GM19468 (cell line): ENCODE data around the gene ABCA12.

Experiments
- ATAC-seq: cut with Tn5 transposase; IDR thresholded peaks from one replicate; pipeline ENCODE4 v1.9.1; 2021; ENCODE audit warnings: mild to moderate bottlenecking, moderate library complexity, moderate number of reproducible peaks; ENCODE audit not compliant: unreplicated experiment; ENCODE audit errors: extremely low read depth

Gene ABCA12

DNA sequence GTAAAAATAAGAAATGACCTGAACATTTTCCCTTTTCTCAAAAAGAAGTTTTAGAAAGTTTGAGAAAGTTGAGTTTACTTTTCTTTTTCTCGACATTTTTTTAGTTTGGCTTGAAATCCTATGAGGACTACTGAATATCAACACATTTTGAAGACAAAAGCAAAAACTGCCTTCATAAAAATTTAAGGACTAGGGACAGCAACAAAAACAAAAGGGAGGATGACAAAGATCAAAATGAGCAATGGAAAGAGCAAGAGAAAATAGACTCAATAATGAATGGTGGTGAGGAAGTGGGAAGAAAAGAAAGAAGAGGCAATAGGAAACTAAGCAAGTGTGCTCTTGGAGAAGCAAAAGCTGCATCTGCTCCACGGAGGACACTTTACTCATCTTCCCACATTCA is 82.5 kb downstream of the ABCA12 start:
- ATAC-seq: no peak

DNA sequence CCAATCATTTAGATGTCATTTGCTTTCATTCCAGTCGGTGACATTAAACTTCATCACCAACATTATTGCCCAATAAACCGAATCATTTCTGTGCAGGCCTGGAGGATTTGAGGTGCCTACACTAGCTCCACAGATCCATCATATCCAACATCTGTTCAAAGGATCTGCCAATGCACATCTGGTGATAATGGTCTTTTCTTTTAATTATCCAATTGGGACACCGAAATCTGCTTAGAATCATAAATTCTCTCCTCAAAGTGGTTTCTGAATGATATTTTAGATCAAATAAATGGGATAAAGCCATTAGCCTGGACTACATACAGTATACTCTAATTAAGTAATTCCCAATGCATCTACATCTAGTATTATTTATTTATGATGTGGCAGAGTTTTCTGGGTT is 85.6 kb downstream of the ABCA12 start:
- no peak for ATAC-seq

DNA sequence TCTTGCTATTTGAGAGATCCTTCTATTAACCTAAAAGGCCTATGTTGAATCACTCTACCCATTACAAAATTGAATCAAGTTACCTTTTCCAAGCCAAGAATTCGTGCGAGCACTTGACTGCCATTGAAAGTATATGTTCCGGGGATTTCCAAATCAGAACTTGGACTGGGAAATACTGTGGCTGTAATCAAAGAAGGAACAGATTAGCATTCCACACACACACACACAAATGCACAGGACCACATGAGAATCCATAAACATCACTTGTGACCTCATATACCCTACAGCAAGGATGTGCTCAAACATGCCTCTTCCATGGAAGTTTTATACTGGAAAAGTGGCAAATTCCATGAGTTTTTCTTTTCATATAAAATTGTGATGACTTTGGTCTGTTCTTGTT is 86.0 kb downstream of the ABCA12 start:
- no peak for ATAC-seq

DNA sequence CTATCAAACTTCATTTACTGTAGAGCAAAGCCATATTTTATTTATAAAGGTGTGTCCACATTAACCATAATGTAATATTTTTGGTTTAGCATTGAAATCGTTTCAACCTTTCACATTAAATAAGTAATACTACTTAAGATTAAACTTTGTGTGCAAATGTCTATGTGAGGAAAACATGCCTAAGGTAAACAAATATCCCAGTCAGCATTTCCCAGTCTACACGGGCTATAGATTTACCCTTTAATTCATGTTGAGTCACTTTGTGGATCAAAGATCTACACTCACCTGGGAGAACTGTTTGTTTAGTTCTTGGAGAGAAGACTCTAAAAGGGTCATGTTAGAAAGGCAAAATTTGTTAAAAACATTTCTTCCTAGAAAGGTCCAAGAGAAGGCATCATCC is 89.1 kb downstream of the ABCA12 start:
- no peak for ATAC-seq

DNA sequence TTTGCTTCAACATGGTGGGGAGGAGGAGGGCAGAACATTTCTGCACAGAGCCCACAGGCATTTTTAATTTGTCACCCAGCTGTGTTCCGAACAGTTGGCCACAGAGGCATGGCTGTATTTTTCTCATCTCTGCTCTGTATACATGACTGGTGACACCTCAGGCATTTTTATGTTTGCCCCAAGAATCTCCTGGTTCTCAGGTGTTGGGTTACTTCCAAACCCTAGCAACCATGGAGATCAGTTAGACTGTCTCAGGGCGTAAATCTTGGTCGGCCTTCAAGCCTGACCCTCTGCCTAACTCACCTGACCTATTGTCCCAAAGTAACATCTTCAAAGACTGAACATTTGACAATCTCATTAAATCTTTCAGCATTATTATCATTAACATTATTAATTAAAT is 100.0 kb downstream of the ABCA12 start:
- no peak for ATAC-seq

DNA sequence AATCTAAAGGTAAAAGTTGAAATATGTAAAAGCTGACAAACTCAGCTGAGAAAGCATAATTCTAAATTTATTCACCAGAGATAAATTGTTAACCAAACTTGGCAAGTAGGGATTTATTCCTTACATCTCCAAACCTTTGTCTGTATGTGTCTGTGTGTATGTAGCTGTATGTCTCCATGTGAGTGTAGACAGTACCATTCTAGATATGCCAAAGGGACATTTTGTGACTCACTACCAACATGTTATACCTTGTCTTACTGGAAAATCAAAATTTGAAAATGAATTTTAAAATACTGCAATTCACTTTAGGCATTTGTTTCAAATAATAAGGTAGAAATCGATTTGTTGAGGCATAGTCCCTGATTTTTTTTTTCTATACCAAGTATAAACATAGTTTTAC is 102.1 kb downstream of the ABCA12 start:
- ATAC-seq: no peak

DNA sequence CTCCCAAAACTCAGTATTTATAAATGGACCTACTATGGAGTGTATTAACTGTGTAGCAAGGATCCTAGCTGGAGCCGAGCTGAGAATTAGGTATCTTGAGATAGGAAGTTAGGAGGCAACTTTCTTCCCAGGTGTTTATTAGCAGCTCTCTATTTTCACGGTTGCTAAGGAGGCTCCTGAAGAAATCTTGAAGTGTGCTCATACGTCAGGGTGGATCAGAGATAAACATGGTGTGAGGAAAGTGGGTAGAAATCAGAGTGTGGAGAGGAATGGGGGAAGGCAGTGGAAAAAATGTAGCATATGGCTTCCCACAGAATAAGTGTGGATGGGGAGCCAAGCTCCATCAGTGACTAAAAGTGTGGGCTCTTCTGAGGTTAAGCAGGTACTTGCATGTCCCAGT is 104.3 kb downstream of the ABCA12 start:
- ATAC-seq: no peak

DNA sequence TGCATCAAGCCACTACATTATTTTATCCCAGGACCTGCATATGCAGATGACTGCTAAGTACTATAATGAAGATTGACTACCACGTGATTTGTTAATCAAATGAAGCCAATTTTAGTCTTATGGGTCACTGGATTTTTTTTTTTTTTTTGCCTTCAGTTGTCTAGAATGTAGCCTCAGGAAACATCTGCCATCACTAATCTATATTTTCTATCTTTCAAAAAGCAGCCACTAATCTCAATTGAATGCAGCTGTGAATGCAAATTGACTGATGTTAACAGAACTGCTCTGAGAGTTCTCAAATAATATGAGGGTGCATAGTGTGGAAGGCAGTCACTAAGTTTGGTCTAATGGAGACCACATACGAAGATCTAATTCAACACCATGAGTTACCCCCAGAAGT is 106.3 kb downstream of the ABCA12 start:
- peak; percentile 24 for ATAC-seq

DNA sequence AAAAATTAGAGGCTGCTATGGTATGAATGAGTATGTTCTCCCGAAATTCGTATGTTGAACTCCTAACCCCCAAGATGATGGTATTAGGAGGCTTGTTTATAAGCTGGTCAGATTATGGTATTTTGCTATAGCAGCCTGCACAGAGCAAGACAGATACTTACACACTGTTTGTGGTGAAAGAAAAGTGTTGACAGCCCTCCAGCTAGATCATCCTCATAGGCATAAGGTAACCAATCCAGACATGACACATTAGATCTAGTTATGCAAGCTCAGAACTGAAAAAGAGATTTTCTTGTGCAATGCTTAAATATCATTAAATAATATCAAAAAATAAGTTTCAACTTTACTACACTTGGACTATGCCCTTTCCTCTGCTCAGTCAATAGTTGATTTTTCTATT is 107.1 kb downstream of the ABCA12 start:
- no peak for ATAC-seq

DNA sequence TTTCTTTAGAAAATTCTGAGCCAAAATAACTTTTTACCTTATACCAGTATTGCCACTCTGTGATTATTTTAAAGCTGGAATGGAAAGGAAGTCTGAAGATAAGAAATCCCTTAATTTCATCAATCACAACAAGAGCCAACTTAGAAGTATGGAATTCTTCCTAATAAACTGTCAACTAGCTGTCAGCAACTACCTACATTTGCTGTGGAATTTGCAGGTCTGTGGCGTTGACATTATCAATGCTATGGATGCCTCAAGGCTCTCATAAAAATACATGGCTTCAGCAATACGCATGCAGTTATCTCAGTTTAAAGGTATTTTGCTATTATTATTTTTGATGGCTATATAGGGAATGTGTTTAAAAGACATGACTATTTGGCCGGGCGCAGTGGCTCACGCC is 108.5 kb downstream of the ABCA12 start:
- no peak for ATAC-seq

DNA sequence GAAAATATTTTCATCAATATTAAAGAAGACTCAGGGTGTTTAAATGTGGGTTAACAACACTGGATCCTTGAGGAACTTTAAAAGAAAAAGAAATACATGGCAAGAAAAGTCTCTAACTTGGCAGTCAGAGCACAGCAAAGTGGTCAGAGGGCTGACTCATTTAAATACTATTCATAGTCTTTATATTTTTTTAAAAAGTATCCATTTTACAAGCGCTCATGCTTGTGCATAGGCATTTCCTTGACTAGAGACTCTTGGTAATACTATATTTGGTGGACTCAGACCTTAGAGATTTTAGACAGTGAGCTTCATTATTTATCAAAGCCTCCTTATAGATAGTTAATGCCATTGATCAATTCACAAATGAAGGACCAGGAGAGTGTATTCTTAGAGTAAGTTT is 110.2 kb downstream of the ABCA12 start:
- ATAC-seq: no peak

DNA sequence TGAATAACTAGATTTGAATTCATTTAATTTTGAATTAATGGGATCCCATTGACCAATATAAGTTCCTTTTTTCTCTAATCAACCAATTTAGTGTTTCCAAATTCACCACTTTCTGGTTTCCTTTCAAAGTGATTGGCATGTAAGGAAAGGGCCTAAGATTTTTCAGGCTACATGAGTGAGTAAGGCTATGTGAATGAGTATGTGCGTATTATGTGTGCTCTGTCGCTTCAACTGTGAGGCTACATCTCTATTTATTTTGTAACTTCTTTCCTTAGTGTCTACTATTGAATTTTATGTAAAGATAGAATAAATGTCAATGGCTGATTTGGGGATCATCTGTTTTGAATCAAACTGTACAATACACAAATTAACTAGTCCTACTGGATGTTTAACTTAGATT is 110.6 kb downstream of the ABCA12 start:
- no peak for ATAC-seq

DNA sequence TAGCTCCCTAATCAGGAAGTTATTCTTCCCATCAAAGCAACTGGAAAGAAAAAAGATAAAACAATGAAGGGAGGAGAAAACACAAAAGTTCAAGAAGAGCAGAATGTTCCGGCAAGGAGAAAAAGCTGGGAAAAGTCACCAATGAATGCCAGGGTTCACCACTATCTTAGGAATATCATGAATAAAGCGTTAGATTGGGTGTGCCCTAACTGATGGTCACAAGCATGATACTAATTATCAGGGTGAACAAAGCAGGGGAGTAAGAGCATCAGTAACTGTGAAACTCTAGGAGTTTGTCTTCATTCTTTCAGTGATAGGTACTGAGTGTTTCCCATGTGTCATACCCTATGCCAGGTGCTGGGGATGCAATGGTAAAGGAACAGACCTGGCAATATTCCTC is 115.5 kb downstream of the ABCA12 start:
- ATAC-seq: no peak

DNA sequence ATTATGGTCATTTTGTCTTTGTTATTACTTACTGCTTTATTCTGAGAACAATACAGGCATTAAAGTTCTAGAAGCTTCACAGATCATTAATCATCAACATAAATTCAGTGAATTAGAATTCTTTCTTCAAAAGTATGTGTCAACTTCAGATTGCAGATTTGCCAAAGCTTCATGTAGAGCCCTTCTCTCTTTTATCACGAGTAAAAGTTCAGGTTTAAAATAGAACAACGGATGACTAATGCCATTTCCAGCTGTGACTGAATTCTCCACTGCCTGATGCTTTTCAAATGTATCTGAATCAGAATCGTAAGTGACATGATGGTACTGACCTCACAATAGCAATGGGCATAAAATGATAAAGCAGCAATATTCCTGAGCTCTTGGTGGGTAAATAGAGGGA is 116.0 kb downstream of the ABCA12 start:
- ATAC-seq: no peak

DNA sequence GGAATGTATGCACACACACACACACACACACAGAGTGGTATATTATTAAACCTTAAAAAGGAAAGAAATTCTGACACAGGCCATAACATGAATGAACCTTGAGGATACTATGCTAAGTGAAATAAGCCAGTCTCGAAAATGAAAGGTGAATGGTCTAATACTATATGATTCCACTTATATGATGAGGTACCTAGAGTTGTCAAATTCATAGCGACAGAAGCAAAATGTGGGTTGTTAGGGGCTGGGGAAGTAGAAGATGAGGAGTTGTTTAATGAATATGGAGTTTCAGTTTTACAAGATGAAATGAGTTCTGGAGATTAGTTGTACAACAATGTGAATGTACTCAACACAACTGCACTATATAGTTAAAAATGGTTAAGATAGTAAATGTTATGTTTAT is 118.1 kb downstream of the ABCA12 start:
- no peak for ATAC-seq

DNA sequence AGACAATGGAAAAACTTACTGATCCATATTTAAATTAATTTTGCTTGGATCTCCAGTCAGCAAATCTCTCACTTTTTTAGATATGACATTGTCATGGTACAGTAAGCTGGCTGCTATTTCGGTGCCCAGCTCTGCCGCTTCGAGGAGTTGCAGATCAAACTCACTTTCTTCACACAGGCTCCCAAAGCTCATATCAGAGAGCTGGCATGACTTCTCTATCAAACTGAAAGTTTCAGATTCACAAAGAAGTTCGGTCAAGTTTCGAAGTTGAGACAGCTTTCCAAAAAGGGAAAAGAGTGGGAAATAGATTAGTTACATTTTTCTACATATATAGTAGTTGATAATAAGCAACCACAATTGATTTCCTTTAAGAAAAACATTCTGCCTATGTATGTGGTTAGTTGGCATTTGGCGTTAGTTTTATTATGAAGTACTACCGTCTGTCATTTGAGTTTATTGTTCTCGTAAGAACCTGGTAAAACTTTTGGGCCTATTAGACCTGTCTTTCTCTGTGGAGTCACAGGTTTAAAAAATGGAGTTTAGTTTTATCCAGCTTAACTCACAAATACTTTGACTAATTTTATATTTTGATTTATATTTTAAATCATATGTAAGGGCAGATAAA is 118.8 kb downstream of the ABCA12 start:
- ATAC-seq: no peak

DNA sequence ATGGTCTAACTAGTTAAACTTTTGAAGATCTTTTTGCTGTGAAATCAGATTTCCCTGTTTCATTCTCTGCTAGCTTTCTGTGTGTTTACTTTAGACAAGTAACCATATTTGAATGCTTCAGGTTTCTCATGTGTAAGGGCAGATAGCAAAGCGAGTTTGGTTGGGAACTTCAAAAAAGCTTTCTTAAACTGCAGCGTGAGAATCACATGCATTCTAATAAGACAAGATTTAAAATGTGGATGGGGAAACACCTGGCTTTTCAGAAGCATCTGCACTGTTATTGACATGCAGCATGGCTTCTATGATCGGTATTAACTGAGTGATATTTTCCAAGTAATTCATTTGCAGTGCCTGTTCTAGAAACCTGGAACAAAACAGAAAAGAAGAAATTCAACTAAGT is 119.3 kb downstream of the ABCA12 start:
- peak; percentile 27 for ATAC-seq

DNA sequence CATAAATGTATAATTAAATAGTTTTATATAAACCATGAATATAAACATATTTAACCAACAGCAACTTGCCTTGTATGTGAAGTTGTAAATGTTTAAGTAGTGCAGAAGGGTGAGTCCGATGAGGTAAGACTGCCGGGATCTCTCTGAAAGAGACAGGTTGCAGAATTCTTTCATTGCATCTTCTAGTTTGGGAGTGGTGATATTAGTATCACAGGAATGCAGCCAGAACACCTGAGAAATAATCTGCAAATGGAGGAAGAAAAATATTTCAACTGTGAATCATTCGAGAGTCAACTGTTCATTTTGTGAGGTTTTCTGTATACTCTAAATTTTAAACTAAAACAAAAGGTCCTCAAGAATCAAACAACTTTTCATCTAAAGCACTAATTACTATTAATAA is 123.0 kb downstream of the ABCA12 start:
- ATAC-seq: no peak

DNA sequence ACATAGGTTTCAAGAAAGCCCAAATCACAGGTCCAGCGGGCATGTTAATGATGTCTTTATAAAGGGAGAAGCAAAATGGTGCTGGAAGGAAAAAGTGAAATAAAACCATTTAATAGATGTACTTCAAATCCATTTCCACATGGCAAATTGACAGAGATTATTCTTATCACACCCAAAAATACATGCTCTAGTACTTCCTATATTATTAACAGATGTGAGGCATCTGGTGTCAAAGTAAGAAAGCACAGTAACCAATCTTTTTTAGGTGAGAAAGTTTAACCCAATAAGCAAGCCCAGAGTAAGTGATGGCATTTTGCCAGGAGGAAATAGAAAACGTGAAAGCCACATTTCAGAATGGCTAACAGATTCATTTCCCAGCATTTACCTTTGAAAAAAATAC is 128.0 kb downstream of the ABCA12 start:
- ATAC-seq: no peak

DNA sequence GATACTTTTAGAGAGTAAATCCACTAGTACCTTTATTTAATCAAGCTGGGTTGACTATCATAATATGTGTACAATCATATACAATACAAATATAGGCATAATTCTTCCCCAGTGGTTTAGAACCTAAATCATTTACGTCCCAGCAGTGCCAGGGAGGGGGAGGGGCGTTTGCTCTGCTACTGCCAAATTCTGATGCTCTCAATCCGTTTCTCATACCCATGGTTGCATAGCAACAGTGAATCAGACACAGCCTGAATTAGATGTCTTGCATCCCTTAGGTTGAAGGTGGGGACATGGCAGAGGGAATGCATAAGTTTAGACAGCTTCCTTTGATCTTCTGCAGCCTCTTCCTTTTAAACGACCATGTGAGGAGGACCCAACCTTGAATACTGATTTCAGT is 135.4 kb downstream of the ABCA12 start:
- ATAC-seq: no peak

DNA sequence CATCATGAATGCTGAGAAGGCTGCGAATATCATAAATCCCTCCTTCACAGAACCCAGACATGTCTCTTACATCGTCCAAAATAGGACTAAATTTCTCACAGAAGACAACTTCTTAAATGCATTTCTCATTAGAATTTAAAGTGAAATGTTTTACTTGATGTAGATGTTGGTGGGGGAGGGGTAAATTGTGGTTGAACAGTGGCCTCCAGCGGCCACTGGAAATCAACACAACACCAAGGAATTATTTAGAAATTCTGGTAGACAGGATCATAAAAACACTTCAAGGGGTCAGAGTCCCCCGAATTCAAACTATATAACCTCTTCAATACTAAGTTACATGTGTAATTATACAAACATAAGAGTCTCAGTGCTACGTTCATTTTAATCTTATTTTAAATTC is 135.9 kb downstream of the ABCA12 start:
- peak; percentile 35 for ATAC-seq

DNA sequence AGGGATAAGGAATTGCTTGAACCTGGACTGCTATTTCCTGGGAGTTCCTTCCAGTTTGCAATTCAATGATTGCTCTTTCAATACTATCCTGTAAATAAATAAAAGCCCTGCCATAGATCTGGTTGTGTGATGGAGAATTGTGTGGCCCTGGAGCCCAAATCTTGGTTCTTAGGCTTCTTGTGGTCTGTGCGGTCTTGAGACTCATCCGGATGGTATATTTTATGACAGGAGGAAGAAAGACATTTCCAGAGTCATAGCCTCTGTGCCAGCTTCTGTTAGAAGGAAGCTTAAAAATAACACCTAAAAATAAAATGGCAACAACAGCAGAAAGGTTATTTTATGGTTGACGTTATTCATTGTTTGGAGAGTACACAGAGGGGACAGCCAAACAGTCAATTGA is 137.7 kb downstream of the ABCA12 start:
- ATAC-seq: no peak
